SH-SY5Y (cell line): ENCODE results near the gene STAT1.

ENCODE experiments used
- GATA2 ChIP-seq: IDR thresholded peaks from 2 replicates; pipeline ENCODE4 v1.6.1; 2011; ENCODE audit warnings: mild to moderate bottlenecking, low read depth, low read length
- GATA3 ChIP-seq: IDR thresholded peaks from 2 replicates; pipeline ENCODE4 v1.6.1; 2011; ENCODE audit warnings: low read depth, mild to moderate bottlenecking, low read length, moderate library complexity

Gene STAT1

GRCh38 chr2:190947141-190947540 lies 66.8 kb downstream of the STAT1 start:
- TF ChIP-seq GATA2 (peak; percentile 47; the same call in 1 of the 2 replicates), GATA3 (peak; percentile 69)

- TF ChIP-seq GATA3 (no peak), GATA2 (no peak)
Measured at GRCh38 chr2:190943706-190944105, 70.3 kb downstream of the STAT1 start.

GRCh38 chr2:190942697-190943096 lies 71.3 kb downstream of the STAT1 start:
- TF ChIP-seq GATA2: no peak
- TF ChIP-seq GATA3: no peak

GRCh38 chr2:190941571-190941970 lies 72.4 kb downstream of the STAT1 start:
- TF ChIP-seq GATA3 (no peak), GATA2 (no peak)

GRCh38 chr2:190940454-190940853 lies 73.5 kb downstream of the STAT1 start:
- TF ChIP-seq GATA2 (no peak), GATA3 (no peak)

GRCh38 chr2:190938771-190939335 lies 75.1 kb downstream of the STAT1 start:
- TF ChIP-seq GATA3 (no peak), GATA2 (no peak)

- TF ChIP-seq GATA3 (no peak), GATA2 (no peak)
Measured at GRCh38 chr2:190935054-190935453, 78.9 kb downstream of the STAT1 start.

- no peak for TF ChIP-seq GATA2
- TF ChIP-seq GATA3: no peak
Measured at GRCh38 chr2:190933361-190933760, 80.6 kb downstream of the STAT1 start.

- TF ChIP-seq GATA3: no peak
- TF ChIP-seq GATA2: no peak
Measured at GRCh38 chr2:190932514-190932913, 81.5 kb downstream of the STAT1 start.

GRCh38 chr2:190930411-190930810 lies 83.6 kb downstream of the STAT1 start:
- TF ChIP-seq GATA2 (no peak), GATA3 (no peak)

GRCh38 chr2:190929919-190930318 lies 84.1 kb downstream of the STAT1 start:
- TF ChIP-seq GATA2 (no peak), GATA3 (no peak)

GRCh38 chr2:190927301-190927700 lies 86.7 kb downstream of the STAT1 start:
- no peak for TF ChIP-seq GATA2
- TF ChIP-seq GATA3: no peak

- TF ChIP-seq GATA2 (no peak), GATA3 (no peak)
Measured at GRCh38 chr2:190922376-190922775, 91.6 kb downstream of the STAT1 start.

- TF ChIP-seq GATA3: no peak
- TF ChIP-seq GATA2: no peak
Measured at GRCh38 chr2:190920085-190920484, 93.9 kb downstream of the STAT1 start.
